ENCODE results near the gene COL4A2.

The COL4A2 gene

GRCh38 chr13:110455941-110456340 is 148.9 kb downstream of the COL4A2 start:
- TF ChIP-seq, protein P1, sequence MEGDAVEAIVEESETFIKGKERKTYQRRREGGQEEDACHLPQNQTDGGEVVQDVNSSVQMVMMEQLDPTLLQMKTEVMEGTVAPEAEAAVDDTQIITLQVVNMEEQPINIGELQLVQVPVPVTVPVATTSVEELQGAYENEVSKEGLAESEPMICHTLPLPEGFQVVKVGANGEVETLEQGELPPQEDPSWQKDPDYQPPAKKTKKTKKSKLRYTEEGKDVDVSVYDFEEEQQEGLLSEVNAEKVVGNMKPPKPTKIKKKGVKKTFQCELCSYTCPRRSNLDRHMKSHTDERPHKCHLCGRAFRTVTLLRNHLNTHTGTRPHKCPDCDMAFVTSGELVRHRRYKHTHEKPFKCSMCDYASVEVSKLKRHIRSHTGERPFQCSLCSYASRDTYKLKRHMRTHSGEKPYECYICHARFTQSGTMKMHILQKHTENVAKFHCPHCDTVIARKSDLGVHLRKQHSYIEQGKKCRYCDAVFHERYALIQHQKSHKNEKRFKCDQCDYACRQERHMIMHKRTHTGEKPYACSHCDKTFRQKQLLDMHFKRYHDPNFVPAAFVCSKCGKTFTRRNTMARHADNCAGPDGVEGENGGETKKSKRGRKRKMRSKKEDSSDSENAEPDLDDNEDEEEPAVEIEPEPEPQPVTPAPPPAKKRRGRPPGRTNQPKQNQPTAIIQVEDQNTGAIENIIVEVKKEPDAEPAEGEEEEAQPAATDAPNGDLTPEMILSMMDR (conservative IDR thresholded peaks at IDR 0.05; ENCODE audit: control insufficient read depth, insufficient read depth, low read depth, low read length), result peak; percentile 74
- no peak overlapping the region for H3K4me3 ChIP-seq (ENCODE audit: control insufficient read depth, low read depth, low read length)
- DNase-seq (ENCODE audit: low read depth), result peak; percentile 70

DNA sequence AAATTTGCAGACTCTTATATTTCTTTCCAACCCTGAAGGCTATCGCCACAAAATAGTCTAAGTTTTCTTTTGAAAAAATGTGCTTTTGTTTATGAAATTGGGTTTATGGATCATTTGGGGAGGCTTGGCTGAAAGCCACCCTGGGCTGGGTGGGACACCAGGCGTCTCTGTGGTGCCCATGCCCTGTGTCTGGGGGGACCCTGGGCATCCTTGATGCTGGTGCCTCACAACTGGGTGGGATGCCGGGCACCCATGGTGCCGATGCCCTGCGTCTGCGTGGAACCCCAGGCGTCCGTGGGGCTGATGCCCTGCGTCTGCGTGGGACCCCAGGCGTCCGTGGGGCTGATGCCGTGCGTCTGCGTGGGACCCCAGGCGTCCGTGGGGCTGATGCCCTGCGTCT is 149.5 kb downstream of the COL4A2 start:
- no peak overlapping the region for H3K4me3 ChIP-seq (ENCODE audit: control insufficient read depth, low read depth, low read length)
- TF ChIP-seq, protein P1 (conservative IDR thresholded peaks at IDR 0.05; ENCODE audit: control insufficient read depth, insufficient read depth, low read depth, low read length), result no peak
- DNase-seq (ENCODE audit: low read depth), result no peak

DNA sequence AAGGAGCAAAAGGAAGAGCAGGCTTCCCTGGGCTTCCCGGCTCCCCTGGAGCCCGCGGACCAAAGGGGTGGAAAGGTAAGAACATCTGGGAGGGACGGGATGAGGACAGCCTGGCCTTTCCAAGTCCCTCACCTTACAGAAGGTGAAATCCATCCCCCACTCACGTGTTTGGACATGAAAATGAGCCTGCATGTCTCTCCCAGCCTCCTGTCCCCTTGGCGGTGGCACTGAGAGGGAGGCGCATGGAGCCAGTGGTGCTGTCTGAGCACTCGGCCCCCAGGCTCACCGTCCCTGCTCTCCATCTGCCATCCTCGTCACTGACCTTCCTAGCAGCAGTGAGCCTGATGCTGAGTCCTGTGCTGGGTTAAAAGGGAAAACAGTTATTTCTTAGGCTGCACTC is 150.3 kb downstream of the COL4A2 start:
- H3K4me3 ChIP-seq (ENCODE audit: control insufficient read depth, low read depth, low read length), result no peak overlapping the region
- TF ChIP-seq, protein P1 (conservative IDR thresholded peaks at IDR 0.05; ENCODE audit: control insufficient read depth, insufficient read depth, low read depth, low read length), result no peak
- DNase-seq (ENCODE audit: low read depth), result no peak

DNA sequence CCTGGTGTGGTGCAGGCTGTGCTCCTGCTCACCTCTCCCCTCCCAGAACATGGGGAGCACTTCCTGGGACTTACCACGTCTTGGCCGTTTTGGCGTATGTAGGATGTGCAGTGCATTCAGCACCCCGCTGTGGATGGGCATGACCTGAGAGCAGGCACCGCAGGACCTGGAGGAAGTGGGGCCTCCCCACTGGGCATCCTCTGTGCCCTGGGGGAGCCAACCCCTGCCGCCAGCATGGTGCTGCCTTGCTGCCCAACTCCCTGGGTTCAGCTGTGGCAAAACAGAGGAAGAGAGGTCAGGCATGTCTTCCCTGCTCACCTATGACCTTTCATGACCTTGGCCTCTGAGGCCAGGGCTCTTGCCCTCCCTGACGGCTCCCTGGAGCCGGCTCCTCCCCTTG is 150.9 kb downstream of the COL4A2 start:
- TF ChIP-seq, protein P1 (conservative IDR thresholded peaks at IDR 0.05; ENCODE audit: control insufficient read depth, insufficient read depth, low read depth, low read length), result no peak
- no peak overlapping the region for H3K4me3 ChIP-seq (ENCODE audit: control insufficient read depth, low read depth, low read length)
- DNase-seq (ENCODE audit: low read depth), result no peak

DNA sequence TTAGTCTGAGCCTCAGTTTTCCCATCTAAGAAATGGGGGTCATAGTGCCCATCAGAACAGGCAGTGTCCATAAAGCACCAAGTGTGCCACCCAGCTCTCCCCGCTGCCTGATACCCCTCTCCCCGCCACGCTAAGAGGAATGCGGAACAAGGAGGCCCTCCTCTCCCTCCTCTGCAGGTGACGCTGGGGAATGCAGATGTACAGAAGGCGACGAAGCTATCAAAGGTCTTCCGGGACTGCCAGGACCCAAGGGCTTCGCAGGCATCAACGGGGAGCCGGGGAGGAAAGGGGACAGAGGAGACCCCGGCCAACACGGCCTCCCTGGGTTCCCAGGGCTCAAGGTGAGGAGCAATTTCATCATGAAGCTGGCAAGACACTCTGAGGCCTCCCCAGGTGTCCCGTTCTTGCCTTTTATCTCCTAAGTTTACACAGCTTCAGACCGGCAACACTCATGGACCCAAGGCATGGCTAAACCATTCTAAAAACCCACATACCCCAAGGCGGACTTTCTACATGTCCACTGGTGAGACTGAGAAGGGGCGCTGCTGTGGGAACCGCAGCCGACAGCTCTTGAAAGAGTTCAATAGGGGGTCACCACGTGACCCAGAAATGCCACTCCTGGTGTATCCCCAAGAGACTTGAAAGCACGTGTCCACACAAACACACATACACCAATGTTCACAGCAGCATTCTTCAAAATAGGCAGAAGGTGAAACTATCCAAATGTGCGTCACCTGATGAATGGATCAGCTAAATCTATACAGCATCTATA is 151.7 kb downstream of the COL4A2 start:
- TF ChIP-seq, protein P1 (conservative IDR thresholded peaks at IDR 0.05; ENCODE audit: control insufficient read depth, insufficient read depth, low read depth, low read length), result no peak
- no peak overlapping the region for H3K4me3 ChIP-seq (ENCODE audit: control insufficient read depth, low read depth, low read length)
- DNase-seq (ENCODE audit: low read depth), result no peak

- TF ChIP-seq, protein P1 (conservative IDR thresholded peaks at IDR 0.05; ENCODE audit: control insufficient read depth, insufficient read depth, low read depth, low read length), result no peak
- no peak for DNase-seq (ENCODE audit: low read depth)
- H3K4me3 ChIP-seq (ENCODE audit: control insufficient read depth, low read depth, low read length), result no peak overlapping the region
Observed at GRCh38 chr13:110462091-110462490, 155.0 kb downstream of the COL4A2 start.
